PC-3 (cell line): ENCODE results near the gene ZFC3H1.

Source experiments
- CTCF ChIP-seq: fragments of 300-600 bp; sonication (generic); conservative IDR thresholded peaks from 2 replicates; pipeline ENCODE4 v1.5.1; 2017; ENCODE audit warnings: antibody characterized with exemption, low read depth, mild to moderate bottlenecking, low read length
- EZH2 ChIP-seq: fragments of 300-600 bp; sonication (generic); IDR thresholded peaks from one replicate; pipeline ENCODE4 v1.6.1; 2017; ENCODE audit warnings: antibody characterized with exemption, mild to moderate bottlenecking, low read length; ENCODE audit not compliant: unreplicated experiment
- EZH2phosphoT487 ChIP-seq: fragments of 300-600 bp; sonication (generic); IDR thresholded peaks from 2 replicates; pipeline ENCODE4 v1.6.1; 2018; ENCODE audit warnings: mild to moderate bottlenecking, antibody characterized with exemption, low read length, borderline replicate concordance

DNA sequence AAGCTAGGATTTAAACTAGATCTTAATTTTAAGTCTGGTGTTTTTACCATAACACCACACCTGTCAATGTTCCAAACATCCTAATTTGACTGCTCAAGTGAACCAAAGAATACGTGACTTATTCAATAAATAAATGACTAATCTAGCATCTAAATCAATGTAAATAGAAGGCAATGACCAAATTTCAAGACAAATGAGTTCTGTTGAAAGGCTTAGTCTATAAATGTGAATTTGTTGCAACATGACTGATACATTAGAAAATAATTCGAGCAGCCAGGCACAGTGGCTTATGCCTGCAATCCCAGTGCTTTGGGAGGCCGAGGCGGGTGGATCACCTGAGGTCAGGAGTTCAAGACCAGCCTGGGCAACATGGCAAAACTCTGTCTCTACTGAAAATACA lies 15.1 kb downstream of the ZFC3H1 start:
- TF ChIP-seq CTCF = no peak
- TF ChIP-seq EZH2 = no peak
- no peak for TF ChIP-seq EZH2phosphoT487
